WERI-Rb-1 (cell line): Measurements from ENCODE around the gene ABHD17C.

ENCODE experiments used
- DNase-seq: peaks from one replicate; pipeline ENCODE4 v3.0.0-alpha.2; 2020
- H3K27ac ChIP-seq: fragments of 250-450 bp; sonication (Bioruptor Pico); 2 replicates; pipeline ENCODE4 v1.5.1; 2020; ENCODE audit warnings: mild to moderate bottlenecking, moderate library complexity
- H3K27me3 ChIP-seq: fragments of 250-450 bp; sonication (Bioruptor Pico); 2 replicates; pipeline ENCODE4 v1.5.1; 2021; ENCODE audit warnings: mild to moderate bottlenecking, low read depth, moderate library complexity; ENCODE audit not compliant: insufficient read depth, severe bottlenecking
- H3K36me3 ChIP-seq: fragments of 250-450 bp; sonication (Bioruptor Pico); 2 replicates; pipeline ENCODE4 v1.5.1; 2020; ENCODE audit warnings: mild to moderate bottlenecking, moderate library complexity
- H3K4me3 ChIP-seq: 2 replicates; pipeline ENCODE4 v1.5.1; 2011; ENCODE audit warnings: low read depth, mild to moderate bottlenecking, control low read depth, low read length
- H3K9me3 ChIP-seq: fragments of 250-450 bp; sonication (Bioruptor Pico); 2 replicates; pipeline ENCODE4 v1.5.1; 2021; ENCODE audit warnings: mild to moderate bottlenecking, moderate library complexity; ENCODE audit not compliant: severe bottlenecking
- CTCF ChIP-seq: IDR thresholded peaks from 2 replicates; pipeline ENCODE4 v1.5.1; 2011; ENCODE audit warnings: low read depth, mild to moderate bottlenecking, control low read depth, inconsistent platforms, low read length

Gene ABHD17C

GRCh38 chr15:80789796-80790195 is 94.7 kb downstream of the ABHD17C start:
- DNase-seq = no peak
- H3K9me3 ChIP-seq = no peaks in the 10 kb centered on the region
- H3K27ac ChIP-seq = no peak overlapping the region
- no peaks in the 10 kb centered on the region for H3K36me3 ChIP-seq
- no peak overlapping the region for H3K4me3 ChIP-seq
- H3K27me3 ChIP-seq = no peaks in the 10 kb centered on the region
- no peak for TF ChIP-seq CTCF

- Histone ChIP-seq H3K27ac (no peak overlapping the region), H3K27me3 (no peaks in the 10 kb centered on the region), H3K9me3 (no peaks in the 10 kb centered on the region), H3K4me3 (no peak overlapping the region), H3K36me3 (no peaks in the 10 kb centered on the region)
- TF ChIP-seq CTCF = no peak
- DNase-seq = no peak
Measured at GRCh38 chr15:80790236-80790635, 95.1 kb downstream of the ABHD17C start.

- no peaks in the 10 kb centered on the region for H3K27me3 ChIP-seq
- no peaks in the 10 kb centered on the region for H3K9me3 ChIP-seq
- H3K27ac ChIP-seq = no peak overlapping the region
- H3K4me3 ChIP-seq = no peak overlapping the region
- TF ChIP-seq CTCF = no peak
- DNase-seq = no peak
- no peaks in the 10 kb centered on the region for H3K36me3 ChIP-seq
Measured at GRCh38 chr15:80791004-80791403, 95.9 kb downstream of the ABHD17C start.

GRCh38 chr15:80796407-80796806 is 101.3 kb downstream of the ABHD17C start:
- TF ChIP-seq CTCF = no peak
- Histone ChIP-seq H3K27ac (no peak overlapping the region), H3K4me3 (no peak overlapping the region), H3K9me3 (no peaks in the 10 kb centered on the region), H3K27me3 (no peaks in the 10 kb centered on the region), H3K36me3 (no peaks in the 10 kb centered on the region)
- DNase-seq = no peak

- H3K27me3 ChIP-seq = no peaks in the 10 kb centered on the region
- no peaks in the 10 kb centered on the region for H3K36me3 ChIP-seq
- DNase-seq = peak; percentile 27
- TF ChIP-seq CTCF = no peak
- H3K27ac ChIP-seq = no peak overlapping the region
- no peak overlapping the region for H3K4me3 ChIP-seq
- no peaks in the 10 kb centered on the region for H3K9me3 ChIP-seq
Measured at GRCh38 chr15:80798911-80799310, 103.8 kb downstream of the ABHD17C start.

- Histone ChIP-seq H3K36me3 (no peaks in the 10 kb centered on the region), H3K27ac (no peak overlapping the region), H3K9me3 (no peaks in the 10 kb centered on the region), H3K4me3 (no peak overlapping the region), H3K27me3 (no peaks in the 10 kb centered on the region)
- DNase-seq = no peak
- no peak for TF ChIP-seq CTCF
Measured at GRCh38 chr15:80800067-80800466, 105.0 kb downstream of the ABHD17C start.
